COLO668 (cell line): ENCODE measurements around the gene NELL1.

Experiments
- DNase-seq: peaks from one replicate; lab custom pipeline; 2025; ENCODE audit not compliant: unreplicated experiment; lab: John Stamatoyannopoulos, UW

The NELL1 gene

GRCh38 chr11:21401496-21401895 lies 732.1 kb downstream of the NELL1 start:
- DNase-seq, result no peak

GRCh38 chr11:21402274-21402673 lies 732.9 kb downstream of the NELL1 start:
- DNase-seq, result no peak

- DNase-seq, result no peak
Measured at GRCh38 chr11:21403069-21403468, 733.7 kb downstream of the NELL1 start.

- DNase-seq, result no peak
Measured at GRCh38 chr11:21405422-21405821, 736.0 kb downstream of the NELL1 start.

GRCh38 chr11:21410513-21410912 lies 741.1 kb downstream of the NELL1 start:
- DNase-seq, result no peak

GRCh38 chr11:21411104-21411503 lies 741.7 kb downstream of the NELL1 start:
- peak; percentile 17 for DNase-seq

GRCh38 chr11:21411597-21411996 lies 742.2 kb downstream of the NELL1 start:
- no peak for DNase-seq

GRCh38 chr11:21412652-21413383 lies 743.4 kb downstream of the NELL1 start:
- DNase-seq, result peak; percentile 33

- no peak for DNase-seq
Measured at GRCh38 chr11:21414953-21415352, 745.6 kb downstream of the NELL1 start.

- DNase-seq, result no peak
Measured at GRCh38 chr11:21415606-21416005, 746.2 kb downstream of the NELL1 start.

- DNase-seq, result no peak
Measured at GRCh38 chr11:21421711-21422329, 752.4 kb downstream of the NELL1 start.

GRCh38 chr11:21426931-21427330 lies 757.5 kb downstream of the NELL1 start:
- DNase-seq, result no peak

- DNase-seq, result no peak
Measured at GRCh38 chr11:21427726-21428125, 758.3 kb downstream of the NELL1 start.

- DNase-seq, result no peak
Measured at GRCh38 chr11:21428796-21429195, 759.4 kb downstream of the NELL1 start.

- no peak for DNase-seq
Measured at GRCh38 chr11:21429401-21429800, 760.0 kb downstream of the NELL1 start.

- no peak for DNase-seq
Measured at GRCh38 chr11:21430537-21430936, 761.2 kb downstream of the NELL1 start.

- DNase-seq, result no peak
Measured at GRCh38 chr11:21446939-21447590, 777.7 kb downstream of the NELL1 start.

- no peak for DNase-seq
Measured at GRCh38 chr11:21447871-21448270, 778.5 kb downstream of the NELL1 start.

- DNase-seq, result no peak
Measured at GRCh38 chr11:21456186-21456585, 786.8 kb downstream of the NELL1 start.

- DNase-seq, result no peak
Measured at GRCh38 chr11:21460082-21460481, 790.7 kb downstream of the NELL1 start.

GRCh38 chr11:21461701-21462100 lies 792.3 kb downstream of the NELL1 start:
- no peak for DNase-seq

GRCh38 chr11:21464601-21465193 lies 795.3 kb downstream of the NELL1 start:
- no peak for DNase-seq
